IPS DF 19.7 (cell line): ENCODE measurements around the gene PCARE.
"Not testable (repeated sequence)": the region's sequence is repeated elsewhere in the genome, so short reads cannot be mapped to it uniquely, and the experiment has no call there.

Experiments used
- DNase-seq: peaks from one replicate; pipeline ENCODE4 v3.0.0-alpha.2; 2013; ENCODE audit warnings: low read depth, low spot score

The PCARE gene

DNA sequence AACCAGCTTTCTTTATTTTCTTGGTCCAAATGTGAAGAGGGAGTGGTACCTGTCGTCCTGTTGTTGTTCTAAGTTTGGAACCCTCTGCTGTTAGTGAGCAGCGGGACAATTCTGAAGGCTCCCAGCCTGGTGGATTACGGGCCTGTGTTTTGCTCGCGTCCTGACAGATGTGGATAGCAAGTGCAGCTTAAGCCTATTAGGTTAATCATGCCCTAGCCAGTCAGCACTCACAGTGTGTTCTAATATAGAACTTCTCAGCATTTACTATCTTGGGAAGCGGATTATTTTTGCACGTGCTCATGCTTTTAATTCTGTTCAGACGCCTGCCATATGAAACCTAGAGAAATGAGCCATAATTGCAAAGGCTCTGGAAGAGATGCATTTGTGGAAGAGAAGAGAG is at the start of gene PCARE:
Gene PCARE (minus strand): TSS at position 113 of the 400 bp plus-strand sequence. CDS start 262 bp downstream, outside the sequence.
- DNase-seq, result no peak

GRCh38 chr2:29123617-29124349 is 49.5 kb upstream of the PCARE start:
- DNase-seq, result no peak

- no peak for DNase-seq
Measured at GRCh38 chr2:29120846-29121245, 46.5 kb upstream of the PCARE start.

DNA sequence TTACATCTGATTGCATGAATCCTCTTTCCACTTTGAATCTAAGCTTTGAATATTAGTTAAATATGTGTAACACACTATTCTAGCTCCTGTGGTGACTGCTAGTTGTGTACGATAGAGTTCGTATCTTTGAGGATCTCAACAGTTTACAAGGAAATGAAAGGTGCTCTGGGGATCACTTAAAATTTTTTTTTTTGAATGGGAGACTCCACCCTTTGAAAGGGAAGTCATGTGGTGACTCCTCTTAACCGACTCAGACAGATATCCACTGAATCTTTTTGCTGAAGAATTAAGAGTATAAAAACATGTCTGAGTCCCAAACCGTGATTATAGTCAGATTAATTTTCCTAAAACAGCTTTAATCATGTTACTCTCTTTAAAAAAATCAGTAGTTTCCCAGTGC is 44.9 kb upstream of the PCARE start:
- DNase-seq, result no peak

DNA sequence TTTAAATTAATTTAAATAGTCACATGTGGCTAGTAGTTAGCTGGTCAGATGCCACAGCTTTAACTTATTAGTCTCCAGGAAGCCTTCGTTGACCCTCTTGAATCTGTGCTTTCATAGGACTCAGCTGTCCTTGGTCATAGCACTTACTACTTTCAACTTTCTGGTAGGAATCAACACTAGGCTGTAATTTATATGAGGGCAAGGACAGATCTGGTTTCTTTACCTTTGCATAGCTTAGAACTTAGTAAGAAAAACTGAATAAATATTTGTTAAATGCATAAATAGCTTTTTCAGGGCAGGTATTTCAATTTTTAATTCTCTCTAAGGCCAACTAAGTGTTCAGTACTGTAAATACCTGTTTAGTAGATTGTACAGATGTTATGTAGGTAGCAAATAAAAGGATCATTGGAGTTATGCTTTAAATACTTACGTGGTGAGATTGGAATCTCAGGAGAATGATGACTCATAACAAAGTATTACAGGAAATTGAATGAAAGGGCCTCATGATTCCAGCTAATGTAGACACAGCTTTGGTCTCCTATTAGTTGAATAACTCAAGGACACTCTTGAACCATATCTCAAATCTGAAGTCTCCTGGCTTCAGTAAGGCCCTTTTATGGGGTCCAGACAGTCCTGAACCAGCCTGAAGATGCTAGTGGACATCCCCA is 43.4 kb upstream of the PCARE start:
- no peak for DNase-seq

- DNase-seq, result no peak
Measured at GRCh38 chr2:29115797-29116781, 41.8 kb upstream of the PCARE start.

DNA sequence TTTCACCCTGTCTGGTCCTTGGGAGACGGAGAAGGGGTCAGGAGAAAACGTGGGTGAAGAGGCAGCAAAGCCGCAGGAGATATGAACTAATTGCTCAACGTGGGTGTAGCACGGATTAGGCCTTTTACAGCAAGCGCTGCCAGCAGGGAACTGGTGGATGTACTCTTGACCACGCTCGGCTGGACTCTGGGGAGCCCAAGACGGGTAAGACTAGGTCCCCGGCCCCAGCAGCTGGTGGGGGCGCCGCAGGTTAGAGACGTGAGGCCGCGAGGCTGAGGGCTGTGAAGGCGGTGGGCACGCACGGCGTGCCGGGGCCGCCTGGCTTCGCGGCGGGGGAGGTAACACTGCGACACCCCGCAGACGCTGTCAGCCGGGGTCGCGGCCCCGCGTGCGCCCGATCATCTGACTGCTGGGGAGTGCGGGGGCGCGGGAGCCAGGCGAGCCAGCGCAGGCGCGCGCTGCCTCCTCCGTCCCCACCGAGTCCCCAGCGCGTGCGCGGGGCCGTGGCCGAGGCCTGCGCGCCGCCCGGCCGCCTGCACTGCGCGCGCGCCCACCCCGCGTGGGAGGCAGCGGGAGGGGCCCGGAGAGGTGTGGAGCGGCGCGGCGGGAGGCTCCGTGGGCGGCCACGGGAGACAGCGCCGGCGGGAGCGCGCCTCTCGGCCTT is 40.8 kb upstream of the PCARE start, which contains the start of gene CLIP4:
Gene CLIP4 (plus strand): TSS at position 470 of the 664 bp plus-strand sequence. CDS start 5,974 bp downstream, outside the sequence.
- DNase-seq, result no peak

DNA sequence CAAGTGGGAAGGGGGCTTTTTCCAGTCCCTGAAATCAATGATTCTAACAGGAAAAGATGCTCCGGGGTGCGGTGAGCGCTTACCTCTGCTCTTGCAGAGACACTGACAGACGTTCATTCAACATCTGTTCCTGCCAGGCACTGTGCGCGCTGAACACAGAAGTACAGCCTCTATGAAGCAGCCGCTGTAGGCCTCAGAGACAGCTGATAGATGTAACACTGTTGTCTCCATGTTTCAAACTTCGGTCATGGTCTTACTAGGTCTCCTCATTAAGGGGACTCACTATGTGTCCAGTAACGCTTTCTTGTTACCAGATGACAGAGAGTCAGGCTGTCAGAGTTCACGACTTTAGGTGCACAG is 40.2 kb upstream of the PCARE start:
- no peak for DNase-seq

DNA sequence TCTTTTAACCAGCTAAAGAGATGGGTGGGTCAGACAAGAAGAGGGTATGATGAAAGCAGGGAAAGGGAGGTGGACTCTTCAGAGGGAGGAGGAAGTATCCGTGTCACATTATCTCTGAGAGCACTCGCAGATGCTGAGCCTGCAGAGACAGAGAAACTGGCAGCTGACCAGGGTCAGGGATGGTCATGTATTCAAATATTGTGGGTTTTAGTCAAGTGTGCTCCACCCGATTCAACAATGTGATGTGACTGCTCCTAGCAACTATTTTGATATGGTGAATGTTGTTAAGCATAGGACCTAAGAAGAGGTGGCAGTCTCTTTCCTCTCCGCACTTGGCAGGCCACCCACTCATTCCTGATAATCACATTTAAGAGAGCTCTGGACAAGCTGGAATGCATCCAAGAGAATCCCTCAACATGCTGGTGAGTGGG is 39.6 kb upstream of the PCARE start:
- no peak for DNase-seq

GRCh38 chr2:29113027-29113686 is 38.8 kb upstream of the PCARE start:
- no peak for DNase-seq

GRCh38 chr2:29112379-29112778 is 38.1 kb upstream of the PCARE start:
- no peak for DNase-seq

DNA sequence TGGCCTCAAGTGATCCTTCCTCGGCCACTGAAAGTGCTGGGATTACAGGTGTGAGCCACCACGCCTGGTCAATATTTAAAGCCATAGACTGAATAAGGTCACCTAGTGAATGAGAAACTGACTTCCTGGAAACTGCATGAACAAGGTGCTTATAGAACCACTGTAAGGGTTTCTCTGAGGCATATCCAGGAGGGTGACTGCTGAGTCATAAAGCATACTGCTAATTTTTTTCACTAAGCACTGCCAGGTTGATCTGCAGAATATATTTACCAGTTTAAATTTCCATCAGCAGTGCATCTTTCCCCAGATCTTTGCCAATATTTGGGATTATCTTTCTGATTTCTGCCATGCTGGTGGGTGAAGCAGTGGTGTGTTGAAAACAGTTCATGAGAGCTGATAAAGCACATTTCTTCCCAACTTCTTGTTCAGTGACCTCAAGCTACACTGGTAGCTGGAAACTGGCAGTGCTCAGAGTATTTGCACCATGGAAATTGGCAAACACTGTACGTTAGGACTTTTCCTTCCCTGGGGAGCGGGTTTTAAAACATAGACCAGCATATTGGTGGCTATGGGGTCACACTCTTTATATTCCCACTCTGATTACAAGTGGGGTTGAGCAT is 36.7 kb upstream of the PCARE start:
- DNase-seq, result no peak

DNA sequence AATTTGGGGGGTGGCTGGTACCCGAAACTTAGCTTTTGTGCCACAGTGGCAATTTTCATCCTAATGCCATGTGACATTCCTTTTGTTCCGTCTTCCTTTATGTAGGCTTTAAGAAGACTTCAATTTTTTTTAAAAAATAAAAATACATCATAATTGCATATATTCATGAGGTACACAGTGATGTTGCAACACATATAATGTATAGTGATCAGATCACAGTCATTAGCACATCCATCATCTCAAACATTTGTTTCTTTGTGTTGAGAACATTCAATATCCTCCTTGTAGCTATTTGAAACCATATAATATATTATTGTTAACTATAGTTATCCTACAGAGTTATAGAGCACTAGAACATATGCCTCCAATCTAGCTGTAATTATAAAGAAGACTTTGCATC is 34.9 kb upstream of the PCARE start:
- no peak for DNase-seq

- DNase-seq, result no peak
Measured at GRCh38 chr2:29108225-29108624, 33.9 kb upstream of the PCARE start.

GRCh38 chr2:29107547-29107946 is 33.2 kb upstream of the PCARE start:
- DNase-seq, result not testable (repeated sequence)

DNA sequence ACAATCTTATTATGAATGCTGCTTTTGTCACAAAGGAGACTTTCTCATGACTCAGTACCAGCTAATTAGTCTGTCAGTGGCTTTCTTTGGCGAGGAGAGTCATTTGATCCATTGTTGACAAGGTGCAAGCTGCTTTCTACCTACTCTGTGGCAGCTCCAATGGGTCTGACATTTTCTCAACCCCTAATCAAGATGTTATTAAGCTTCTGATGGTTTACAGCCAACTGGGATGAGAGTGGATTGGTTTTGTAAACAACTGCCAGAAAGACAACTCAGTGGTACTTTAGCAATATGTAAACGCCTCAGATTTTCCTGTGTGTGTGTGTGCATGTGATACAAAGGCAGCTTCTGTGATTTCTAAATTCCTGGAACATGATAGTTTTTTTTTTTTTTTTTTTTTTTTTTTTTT is 32.7 kb upstream of the PCARE start:
- DNase-seq, result no peak

GRCh38 chr2:29106256-29106655 is 31.9 kb upstream of the PCARE start:
- DNase-seq, result no peak

DNA sequence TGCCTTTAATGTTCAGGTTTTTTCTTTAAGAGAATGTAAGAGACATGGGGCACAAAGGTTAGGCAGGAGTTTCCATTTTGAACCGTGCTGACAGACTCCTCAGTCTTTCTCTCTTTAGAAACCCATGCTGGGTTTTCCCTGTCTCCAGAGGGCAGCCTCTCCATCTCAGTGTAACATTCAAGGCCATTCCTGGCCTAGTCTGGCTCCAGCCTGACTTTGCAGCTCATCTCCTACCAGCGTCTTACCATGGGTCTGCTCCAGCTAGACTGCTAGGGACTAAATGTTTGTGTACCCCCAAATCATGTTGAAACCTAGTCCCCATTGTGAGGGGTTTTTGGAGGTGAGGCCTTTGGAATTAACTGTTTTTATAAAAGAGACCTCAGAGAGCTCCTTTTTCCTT is 31.1 kb upstream of the PCARE start:
- no peak for DNase-seq

DNA sequence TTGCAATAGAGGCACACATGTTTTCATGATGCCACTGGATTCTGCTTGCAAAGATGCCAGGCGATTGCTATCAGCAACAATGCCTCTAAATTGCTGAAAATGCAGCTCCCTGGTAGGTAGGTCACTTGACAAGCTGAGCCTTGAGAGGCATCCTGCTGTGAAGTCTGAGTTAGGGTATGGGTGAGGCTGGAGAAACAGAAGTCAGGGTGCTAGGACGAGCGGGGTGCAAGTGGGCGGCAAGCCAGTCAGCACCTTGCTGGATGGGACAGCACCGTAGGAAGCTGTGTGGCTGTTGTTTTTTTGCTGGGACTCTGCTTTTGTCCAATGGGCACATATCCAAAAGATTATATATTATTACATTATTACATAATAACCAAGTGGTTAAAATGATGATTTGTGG is 30.4 kb upstream of the PCARE start:
- DNase-seq, result no peak

GRCh38 chr2:29100564-29100963 is 26.2 kb upstream of the PCARE start:
- DNase-seq, result no peak
